Stimulated activated CD4-positive, alpha-beta T cell treated with anti-CD3 and anti-CD28 coated beads, Interleukin-4, amount 100 ng/mL, for 24 hours (primary cell): ENCODE results near the gene QPRT.
"Not testable (repeated sequence)": the region's sequence is repeated elsewhere in the genome, so short reads cannot be mapped to it uniquely, and the experiment has no call there.

Experiments
- DNase-seq: peaks from one replicate; pipeline ENCODE4 v3.0.0-alpha.2; 2020

The QPRT gene

DNA sequence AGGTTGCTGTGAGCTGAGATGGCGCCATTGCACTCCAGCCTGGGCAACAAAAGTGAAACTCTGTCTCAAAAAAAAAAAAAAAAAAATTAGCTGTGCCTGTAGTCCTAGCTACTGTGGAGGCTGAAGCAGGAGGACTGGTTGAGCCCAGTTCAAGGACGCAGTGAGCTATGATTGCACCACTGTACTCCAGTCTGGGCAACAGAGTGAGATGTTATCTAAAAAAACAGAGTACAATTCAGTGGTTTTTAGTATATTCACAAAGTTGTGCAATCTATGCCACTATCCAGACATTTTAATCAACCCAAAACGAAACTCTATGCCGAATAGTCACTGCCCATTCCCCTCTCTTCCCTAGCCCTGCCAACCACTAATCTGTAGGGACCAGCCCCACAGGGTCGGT lies 41.7 kb downstream of the QPRT start:
- no peak for DNase-seq

DNA sequence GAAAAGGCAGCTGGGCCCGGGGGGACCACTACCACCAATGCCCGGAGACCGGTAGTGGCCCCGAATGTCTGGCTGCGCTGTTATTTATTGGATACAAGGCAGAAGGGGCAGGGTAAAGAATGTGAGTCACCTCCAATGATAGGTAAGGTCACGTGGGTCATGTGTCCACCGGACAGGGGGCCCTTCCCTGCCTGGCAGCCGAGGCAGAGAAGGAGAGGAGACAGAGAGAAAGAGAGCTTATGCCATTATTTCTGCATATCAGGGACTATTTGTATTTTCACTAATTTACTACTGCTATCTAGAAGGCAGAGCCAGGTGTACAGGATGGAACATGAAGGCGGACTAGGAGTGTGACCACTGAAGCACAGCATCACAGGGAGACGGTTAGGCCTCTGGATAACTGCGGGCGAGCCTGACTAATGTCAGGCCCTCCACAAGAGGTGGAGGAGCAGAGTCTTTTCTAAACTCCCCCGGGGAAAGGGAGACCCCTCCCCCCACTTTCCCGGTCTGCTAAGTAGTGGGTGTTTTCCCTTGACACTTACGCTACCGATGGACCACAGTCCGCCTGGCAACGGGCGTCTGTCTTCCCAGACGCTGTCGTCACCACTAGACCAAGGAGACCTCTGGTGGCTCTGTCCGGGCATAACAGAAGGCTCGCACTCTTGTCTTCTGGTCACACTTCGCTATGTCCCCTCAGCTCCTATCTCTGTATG lies 42.3 kb downstream of the QPRT start:
- DNase-seq: peak; percentile 33

DNA sequence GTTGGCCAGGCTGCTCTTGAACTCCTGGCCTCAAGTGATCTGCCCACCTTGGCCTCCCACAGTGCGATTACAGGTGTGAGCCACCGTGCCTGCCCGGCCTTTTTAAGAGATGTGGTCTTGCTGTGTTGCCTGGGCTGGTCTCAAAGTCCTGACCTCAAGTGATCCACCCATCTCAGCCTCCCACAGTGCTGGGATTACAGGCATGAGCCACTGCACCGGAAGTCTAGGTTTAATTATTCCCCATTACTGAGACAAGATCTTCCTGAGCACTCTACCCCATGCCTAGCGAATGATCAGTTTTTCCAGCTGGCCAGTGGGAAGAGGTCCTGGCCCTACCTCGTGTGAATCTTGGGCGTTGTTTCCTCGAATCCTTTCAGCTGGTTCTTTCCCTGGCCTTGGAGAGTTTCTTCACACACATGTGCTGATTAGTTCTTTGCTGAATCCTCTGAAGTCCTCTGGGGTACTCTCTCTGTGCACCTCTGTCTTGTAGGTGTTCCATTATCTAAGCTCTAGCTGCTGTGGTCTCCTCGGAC lies 47.9 kb downstream of the QPRT start:
- no peak for DNase-seq

DNA sequence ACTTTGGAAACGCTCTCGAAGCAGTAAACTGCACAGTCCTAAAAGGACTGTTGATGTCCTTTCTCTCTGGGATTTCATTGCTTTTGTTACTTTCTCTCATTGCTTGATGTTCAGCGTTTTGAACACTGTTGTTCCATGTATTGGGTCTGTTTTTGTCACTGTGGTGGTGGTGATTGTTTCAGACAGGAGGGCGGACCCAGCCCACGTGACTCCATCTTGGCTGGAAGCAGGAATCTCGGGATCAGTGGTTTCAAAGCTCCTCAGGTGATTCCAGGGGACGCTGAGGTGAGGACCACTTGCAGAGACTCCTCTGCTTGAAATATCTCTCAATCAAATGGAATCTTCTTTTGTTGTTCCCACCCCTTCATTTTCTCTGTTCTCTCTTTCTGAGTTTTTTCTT lies 48.5 kb downstream of the QPRT start:
- DNase-seq: no peak

DNA sequence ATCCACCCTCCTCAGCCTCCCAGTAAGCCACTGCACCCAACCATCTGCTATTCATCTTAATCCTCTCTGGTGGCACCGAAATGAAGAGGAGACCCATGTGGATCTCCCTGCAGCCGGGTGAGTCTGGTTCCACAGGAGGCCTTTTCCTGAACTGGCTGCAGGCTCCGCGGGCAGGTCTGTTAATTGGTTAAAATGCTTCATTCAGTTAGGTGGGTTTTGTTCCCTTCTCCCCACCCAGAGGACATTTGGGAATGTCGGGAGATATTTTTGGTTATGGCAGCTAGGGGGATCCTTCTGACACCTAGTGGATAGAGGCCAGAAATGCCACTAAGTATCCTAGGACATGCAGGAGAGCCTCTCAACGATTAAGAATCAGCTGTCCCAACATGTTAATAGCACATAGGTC lies 50.1 kb downstream of the QPRT start:
- no peak for DNase-seq

DNA sequence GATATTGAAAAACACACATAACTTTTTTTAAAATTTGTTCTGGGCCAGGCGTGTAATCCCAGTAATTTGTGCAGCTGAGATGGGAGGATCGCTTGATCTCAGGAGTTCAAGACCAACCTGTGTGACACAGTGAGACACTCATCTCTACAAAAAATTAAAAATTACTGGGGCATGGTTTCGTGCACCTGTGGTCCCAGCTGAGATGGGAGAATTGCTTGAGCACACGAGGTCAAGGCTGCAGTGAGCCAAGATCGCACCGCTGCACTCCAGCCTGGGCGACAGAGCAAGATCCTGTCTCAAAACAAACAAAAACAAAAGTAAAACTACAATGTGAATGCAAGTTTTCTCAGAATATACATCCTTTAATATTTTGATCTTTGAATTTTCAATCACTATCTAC lies 51.7 kb downstream of the QPRT start:
- no peak for DNase-seq

DNA sequence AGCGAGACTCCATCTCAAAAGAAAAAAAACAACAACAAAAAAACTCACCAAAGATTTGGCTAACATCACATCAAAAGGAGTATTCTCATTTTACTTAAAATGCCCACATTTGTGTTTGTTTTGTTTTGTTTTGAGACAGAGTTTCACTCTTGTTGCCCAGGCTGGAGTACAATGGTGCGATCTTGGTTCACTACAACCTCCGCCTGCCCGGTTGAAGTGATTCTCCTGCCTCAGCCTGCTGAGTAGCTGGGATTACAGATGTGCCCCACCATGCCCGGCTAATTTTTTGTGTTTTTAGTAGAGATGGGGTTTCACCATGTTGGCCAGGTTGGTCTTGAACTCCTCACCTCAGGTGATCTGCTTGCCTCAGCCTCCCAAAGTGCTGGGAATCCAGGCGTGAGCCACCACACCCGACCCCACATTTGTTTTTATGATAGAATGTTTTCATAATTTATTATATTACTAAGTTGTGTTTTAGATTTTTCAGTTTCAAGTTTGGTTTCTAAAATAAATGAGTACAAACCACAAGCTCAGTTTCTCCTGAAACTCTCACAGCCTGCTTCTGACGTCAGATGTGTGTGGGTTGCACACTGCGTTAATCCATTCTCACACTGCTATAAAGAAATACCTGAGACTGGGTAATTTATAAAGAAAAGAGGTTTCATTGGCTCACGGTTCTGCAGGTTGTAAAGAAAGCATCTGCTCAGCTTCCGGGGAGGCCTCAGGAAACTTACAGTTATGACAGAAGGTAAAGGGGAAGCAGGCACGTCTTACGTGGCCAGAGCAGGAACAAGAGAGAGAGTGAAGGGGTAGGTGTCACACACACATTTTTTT lies 53.0 kb downstream of the QPRT start:
- peak; percentile 87 for DNase-seq

DNA sequence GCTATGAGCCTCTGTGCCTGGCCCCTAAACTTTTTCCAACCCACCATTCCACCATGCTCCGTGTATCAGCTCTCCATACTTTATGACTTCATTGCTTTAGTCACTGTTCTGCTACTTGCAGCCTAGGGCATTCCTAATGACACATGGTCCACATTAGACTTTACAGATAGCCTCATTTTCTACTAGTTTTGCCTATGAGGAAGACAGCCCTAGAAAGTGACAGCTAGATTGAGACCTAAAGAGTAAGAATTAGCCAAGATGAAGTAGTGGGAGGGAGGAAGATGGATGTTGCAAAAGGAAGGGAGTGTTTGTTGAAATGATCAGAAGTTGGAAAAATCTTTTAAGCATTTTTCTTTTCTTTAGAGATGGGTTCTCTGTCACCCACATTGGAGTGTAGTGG lies 55.8 kb downstream of the QPRT start:
- no peak for DNase-seq

DNA sequence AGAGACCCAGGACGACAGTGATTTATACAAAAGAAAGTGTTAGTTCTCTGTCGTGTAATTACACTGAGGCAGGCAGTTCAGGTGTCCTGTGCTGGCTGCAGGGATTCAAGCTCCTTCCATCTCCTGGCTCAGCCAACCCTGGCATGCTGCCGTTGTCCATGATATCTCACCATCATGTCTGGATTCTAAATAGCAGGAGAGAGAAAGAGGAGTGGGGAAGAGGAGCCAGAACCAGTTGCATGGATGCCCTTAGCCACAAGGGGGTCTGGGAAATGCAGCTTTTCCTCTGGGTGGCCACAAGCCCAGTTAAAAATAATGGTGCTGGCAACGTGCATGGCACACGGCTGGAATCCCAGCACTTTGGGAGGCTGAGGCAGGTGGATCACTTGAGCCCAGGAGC lies 57.1 kb downstream of the QPRT start:
- no peak for DNase-seq

DNA sequence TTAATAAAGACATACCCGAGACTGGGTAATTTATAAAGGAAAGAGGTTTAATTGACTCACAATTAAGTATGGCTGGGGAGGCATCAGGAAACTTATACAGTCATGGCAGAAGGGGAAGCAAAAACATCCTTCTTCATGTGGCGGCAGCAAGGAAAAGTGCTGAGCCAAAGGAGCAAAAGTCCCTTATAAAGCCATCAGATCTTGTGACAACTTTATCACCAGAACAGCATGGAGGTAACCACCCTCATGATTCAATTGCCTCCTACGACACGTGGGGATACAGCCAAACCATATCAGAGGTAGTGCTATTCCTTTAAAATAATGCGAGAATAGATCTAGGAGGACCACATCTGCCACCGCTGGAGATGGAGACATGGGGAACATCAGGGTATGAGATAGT lies 57.8 kb downstream of the QPRT start:
- DNase-seq: no peak

DNA sequence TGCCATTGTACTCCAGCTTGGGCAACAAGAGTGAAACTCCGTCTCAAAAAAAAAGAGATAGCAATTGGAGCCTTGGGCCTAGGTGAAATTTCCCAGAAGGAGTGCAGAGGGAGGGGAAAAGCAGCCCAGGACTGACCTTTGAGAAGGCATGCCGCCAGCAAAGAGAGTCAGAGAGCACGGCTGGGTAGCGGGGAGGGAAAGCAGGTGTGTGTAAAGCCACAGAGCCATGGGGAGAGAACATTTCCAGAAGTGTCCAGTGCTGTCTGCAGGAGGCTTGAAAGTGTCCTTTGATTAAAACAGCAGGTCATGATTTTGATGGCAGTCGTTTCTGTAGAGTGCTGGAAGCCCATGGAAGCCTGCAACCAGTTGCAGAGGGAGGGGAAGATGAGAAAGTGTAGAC lies 58.7 kb downstream of the QPRT start:
- no peak for DNase-seq

DNA sequence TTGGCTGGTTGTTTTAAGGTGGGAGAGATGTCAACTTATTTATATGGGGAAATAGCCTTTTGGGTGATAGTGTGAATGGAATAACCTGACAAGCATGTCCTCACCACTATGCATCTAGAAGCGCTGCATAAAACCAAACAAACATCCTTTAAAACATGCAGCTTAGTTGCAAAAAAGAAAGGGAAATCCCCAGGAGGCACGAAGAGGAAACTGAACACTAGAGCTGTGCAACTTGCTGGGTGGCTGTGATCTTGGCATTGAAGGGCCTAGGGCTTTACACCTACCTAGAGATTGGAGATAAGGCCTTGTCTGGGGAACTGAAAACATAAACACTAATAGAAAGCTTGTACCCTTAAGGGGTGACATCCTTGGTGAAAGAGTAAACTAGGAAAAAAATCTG lies 59.5 kb downstream of the QPRT start:
- DNase-seq: peak; percentile 55

DNA sequence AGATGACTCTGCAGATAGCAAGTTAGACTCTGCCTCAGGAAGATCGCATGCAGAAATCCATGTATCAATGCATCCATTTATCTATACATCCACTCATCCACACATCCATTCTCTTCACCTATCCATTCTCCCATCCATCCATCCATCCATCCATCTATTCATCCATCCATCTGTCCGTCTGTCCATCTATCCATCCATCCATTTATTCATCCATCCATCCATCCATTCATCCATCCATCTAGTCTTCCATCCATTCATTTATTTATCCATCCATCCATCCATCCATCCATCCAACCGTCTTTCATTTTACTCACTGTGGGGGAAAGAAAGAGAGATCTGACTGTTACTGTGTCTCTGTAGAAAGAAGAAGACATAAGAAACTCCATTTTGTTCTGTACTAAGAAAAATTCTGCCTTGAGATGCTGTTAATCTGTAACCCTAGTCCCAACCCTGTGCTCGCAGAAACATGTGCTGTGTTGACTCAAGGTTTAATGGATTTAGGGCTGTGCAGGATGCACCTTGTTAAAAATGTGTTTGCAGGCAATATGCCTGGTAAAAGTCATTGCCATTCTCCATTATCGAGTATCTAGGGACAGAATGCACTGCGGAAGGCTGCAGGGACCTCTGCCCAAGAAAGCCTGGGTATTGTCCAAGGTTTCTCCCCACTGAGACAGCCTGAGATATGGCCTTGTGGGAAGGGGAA lies 61.1 kb downstream of the QPRT start:
- DNase-seq: not testable (repeated sequence)

DNA sequence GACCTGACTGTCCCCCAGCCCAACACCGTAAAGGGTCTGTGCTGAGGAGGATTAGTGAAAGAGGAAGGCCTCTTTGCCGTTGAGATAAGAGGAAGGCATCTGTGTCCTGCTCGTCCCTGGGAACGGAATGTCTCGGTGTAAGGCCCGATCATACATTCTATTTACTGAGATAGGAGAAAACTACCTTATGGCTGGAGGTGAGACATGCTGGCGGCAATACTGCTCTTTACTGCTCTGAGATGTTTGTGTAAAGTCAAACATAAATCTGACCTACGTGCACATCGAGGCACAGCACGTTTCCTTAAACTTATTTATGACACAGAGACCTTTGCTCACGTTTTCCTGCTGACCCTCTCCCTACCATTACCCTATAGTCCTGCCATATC lies 61.6 kb downstream of the QPRT start:
- not testable (repeated sequence) for DNase-seq

DNA sequence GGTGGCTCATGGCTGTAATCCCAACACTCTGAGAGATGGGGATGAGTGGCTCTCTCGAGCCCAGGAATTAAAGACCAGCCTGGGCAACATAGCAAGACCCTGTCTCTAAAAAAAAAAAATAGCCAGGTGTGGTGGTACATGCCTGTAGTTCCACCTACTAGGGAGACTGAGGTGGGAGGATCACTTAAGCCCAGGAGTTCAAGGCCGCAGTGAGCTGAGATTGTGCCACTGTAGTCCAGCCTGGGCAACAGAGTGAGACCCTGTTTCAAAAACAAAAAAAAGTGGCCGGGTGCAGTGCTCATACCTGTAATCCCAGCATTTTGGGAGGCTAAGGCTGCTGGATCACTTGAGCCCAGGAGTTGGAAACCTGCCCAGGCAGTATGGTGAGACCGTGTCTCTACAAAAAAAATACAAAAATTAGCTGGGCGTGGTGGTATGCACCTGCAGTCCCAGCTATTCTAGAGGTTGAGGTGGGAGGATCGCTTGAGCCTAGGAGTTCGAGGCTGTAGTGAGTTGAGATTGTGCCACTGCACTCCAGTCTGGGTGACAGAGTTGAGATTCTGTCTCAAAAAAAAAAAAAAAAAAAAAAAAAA lies 63.8 kb downstream of the QPRT start:
- no peak for DNase-seq

DNA sequence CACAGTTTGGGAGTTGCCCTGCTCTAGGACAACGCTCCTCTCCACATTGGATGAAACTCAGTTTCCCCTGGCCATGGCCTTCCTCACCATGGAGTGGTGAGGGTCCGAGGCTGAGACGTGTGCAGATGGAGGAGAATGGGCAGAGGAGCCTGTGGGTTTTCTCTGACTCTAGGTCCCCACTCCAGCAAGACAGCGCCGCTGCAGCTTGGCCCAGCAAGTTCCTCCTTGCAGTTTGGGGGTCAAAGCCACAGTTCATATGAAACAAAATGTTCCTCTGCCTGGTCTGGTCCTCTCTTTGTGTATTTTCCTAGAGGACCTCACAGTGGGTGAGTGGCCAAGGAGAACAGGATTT lies 64.5 kb downstream of the QPRT start:
- DNase-seq: no peak

DNA sequence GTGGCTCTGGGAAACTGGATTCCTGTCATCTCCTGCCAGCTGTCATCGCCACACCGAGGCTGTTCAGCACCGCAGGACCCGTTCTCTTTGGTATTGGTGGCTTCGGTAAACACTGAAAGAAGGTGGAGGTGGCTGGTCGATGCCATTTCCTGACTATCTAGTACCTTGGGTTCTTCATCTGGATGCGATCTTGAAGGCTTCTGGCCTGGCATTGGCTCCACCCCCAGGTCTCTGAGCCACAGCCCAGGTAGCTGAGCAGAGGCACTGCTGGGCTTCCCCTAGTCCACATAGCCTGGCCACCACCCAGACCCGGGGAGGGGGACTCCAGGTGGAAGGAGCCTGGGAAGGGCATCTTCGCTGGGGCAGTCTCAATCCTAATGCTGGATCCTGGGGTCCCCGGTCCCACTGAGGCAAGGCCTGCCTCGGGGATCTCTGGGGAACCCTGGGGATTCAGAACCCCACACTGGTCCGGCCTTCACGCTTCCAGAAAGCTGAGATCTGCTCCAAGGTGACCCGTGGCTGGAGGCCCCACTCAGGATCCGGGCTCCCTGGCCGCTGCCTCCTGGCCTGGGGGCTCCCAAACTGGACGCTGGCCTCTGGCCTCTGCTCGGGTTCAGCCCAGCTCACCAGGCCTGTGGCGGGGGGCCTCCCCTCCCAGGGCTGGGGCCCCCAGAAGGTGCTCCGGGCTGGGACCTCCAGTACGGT lies 65.0 kb downstream of the QPRT start:
- DNase-seq: peak; percentile 37

DNA sequence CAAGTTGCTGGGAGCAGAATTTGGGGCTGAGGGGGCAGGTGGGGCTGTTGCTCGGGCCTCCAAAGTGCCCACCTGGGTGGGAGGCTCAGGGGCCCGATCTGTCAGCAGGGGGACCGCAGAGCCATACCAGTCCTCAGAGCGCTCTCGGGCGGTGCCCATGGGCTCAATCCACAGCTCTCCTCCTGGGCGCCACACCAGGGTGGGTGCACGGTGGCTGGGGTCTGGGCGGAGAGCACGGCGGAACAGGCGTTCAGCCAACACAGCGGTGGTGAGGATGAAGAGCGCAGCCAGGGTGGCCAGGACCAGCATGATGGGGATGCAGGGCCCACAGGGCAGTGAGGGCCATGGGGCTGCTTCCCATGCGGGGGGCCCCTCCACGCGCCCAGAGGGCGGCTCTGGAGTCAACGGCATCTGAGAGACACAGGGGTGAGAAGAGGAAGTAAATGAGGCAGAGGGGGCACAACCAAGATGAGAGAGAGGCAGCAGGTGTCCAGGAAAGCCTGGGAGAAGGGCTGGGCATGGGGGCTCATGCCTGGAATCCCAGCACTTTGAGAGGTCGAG lies 65.6 kb downstream of the QPRT start:
- DNase-seq: no peak

DNA sequence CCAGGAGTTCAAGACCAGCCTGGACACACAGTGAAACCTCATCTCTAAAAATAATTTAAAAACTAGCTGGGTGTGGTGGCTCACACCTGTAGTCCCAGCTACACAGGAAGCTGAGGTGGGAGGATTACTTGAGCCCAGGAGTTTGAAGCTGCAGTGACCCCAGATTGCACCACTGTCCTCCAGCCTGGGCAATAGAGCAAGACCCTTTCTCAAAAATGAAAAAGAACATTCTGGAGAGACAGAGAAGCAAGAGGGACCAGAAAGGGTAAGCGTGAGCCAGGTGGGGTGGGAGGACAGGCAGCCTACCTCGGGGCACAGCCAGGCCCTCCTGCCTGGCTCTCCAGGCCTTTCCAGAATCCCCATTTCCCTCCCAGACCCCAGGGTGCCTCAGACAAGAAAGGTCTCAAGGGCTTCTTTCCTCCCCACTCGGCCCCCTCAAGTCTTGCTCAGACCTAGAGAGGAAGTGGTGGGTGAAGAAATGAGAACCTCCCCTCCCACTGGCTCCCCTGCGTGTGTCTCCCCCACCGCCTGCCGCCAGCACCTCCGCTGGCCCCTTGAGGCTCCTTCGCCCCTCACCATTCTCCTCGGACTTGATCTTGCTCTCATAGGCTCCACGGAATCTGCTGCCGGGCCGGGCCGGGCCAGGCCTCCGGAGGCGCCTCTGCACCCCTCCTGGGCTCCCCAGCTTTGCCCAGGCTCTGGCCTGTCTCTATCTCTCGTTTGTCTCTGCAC lies 66.3 kb downstream of the QPRT start:
- peak; percentile 59 for DNase-seq

DNA sequence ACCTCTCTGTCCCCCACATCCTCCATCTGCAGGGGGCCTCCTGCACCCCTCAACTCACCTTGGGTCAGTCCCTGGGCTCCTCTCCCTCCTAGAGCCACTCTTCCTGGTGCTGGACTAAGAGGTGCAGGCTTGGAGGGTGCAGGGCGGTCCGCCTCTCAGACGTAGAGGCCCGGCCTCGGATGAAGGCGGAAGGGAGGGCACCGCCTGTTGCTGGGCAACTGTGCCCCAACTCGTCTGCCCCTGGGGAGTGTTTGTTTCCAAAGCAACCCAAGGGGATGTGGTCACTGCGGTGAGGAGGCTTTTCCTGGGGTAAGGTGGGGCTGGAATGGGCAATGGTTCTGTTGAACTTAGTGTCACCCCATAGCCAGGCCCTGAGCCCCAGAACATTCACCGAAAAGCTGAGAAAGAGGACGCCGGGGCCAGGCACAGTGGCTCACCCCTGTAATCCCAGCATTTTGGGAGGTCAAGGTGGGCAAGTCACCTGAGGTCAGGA lies 66.9 kb downstream of the QPRT start, which contains the start of gene C16orf54:
TSS of gene C16orf54 (minus strand) at position 138 of the 493 bp plus-strand sequence. CDS start 1,039 bp downstream, outside the sequence.
- DNase-seq: peak; percentile 85

DNA sequence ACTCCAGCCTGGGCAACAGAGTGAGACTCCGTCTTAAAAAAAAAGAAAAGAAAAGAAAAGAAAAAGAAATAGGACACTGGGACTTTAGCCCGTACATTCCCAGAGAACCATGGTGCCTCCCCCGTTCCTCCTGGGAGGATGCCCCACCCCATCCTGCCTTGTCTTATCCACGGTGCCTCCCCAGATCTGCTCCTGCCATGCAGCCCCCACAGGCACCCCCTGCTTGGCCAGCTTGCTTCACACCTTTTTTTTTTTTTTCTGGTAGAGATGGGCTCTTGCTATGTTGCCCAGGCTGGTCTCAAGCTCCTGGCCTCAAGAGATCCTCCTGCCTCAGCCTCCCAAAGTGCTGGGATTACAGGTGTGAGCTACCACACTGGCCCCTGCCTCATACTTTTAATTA lies 67.5 kb downstream of the QPRT start:
- DNase-seq: not testable (repeated sequence)
